GM12892 (cell line): ENCODE measurements around the gene GJB3.

Source experiments
- DNase-seq: peaks from one replicate; pipeline ENCODE4 v3.0.0; 2011; ENCODE audit not compliant: insufficient read length
- FAIRE-seq: peaks from 2 replicates; lab custom pipeline; 2011; peaks lifted over from hg19 to GRCh38; lab: Jason Lieb, UNC
- POLR2A ChIP-seq: IDR thresholded peaks from 2 replicates; pipeline ENCODE4 v1.6.1; 2011; ENCODE audit warnings: low read depth, low read length, control low read depth
- POLR2AphosphoS5 ChIP-seq: IDR thresholded peaks from 2 replicates; pipeline ENCODE4 v1.6.1; 2011; ENCODE audit warnings: low read depth, low read length, control low read depth
- TAF1 ChIP-seq: IDR thresholded peaks from 2 replicates; pipeline ENCODE4 v1.6.1; 2011; ENCODE audit warnings: low read depth, mild to moderate bottlenecking, control low read depth, low read length, borderline replicate concordance

GJB3 gene

DNA sequence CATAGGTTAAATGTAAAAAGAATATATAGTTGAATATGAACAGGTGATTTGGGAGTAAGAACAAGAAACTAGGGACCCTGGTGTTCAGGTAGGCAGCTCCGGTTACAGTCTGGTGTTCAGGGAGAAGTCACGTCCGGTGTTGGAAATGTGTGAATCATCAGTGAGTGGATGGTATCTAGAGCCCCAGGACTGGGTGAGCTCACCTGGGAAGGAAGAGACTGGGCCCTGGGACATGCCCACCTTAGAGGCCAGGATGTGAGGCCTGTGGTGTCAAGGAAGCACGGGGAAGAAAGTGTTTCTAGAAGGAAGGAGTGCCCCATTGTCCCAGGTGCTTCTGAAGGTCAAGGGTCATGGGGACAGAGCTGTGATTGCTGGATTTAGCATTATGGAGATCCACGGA, 1.5 kb upstream of the GJB3 start:
- FAIRE-seq, result no peak
- DNase-seq, result no peak
- no peak for TF ChIP-seq TAF1
- no peak for TF ChIP-seq POLR2AphosphoS5
- TF ChIP-seq POLR2A, result no peak

DNA sequence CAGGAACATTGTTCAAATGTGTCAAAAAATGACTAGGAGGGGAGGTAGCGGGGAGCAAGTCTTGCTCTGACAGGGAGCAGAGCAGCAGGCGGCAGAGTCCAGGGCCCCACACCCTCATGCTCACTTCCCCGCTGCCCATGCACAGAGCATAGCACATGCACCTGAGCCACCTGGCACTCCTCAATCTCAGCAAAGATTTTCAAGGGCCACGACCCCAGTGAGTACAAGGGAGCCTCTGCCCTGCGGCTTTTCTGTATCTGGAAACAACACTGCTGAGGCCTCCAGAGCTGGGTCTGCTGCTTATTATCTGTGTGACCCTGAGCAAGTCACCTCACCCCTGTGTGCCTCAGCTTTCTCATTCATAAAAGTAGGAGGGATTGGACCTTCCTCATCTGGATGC, 1.1 kb upstream of the GJB3 start:
- TF ChIP-seq POLR2AphosphoS5 (no peak), POLR2A (no peak), TAF1 (no peak)
- DNase-seq (no peak), FAIRE-seq (no peak)

DNA sequence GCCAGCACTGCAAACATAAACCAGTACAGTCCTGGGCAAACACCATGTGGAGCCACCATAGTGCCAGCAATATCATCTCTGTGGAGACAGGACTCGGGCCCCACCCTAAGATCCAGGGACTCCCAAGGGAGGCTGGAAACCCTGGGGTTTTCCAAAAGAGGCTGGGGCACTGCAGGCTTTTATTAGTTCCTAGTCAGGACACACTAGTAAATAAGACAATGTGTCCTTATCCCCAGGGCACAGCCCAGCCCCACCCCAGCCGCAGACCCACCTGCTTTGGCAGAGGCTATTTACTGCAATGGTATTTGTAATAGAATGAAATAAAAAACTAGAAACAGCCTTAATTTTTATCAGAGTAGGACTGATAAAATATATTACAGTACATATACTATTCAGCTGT, 486 bp upstream of the GJB3 start:
- DNase-seq, result no peak
- no peak for FAIRE-seq
- TF ChIP-seq TAF1 (no peak), POLR2AphosphoS5 (no peak), POLR2A (no peak)

DNA sequence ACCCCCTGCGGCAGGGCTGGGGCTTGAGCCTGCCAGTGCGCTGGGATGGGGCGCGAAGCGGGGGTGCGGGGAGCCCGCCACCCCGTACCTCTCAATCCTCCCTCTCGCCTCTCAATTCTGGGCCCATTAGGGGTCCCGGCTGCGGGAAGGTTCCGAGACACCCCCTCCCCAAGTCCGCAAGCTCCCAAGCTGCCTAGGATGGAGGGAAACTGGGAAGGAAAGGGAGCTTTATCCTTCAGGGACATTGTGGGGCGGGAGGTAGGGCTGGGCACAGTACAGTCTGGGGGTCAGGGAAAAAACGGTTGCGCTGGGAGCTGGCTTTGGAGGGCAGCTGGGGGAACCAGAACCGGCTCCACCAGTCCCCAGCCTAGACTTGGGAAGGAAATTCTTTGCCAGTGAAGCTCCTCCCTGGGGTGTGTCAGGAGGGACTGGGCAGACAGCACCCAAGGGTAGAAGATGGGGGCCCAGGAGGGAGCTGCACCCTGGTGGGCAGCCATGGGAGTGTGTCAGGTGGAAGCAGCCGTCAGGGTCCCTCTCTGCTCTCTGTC, 904 bp downstream of the GJB3 start:
- DNase-seq (no peak), FAIRE-seq (no peak)
- TF ChIP-seq POLR2AphosphoS5 (no peak), TAF1 (no peak), POLR2A (no peak)

DNA sequence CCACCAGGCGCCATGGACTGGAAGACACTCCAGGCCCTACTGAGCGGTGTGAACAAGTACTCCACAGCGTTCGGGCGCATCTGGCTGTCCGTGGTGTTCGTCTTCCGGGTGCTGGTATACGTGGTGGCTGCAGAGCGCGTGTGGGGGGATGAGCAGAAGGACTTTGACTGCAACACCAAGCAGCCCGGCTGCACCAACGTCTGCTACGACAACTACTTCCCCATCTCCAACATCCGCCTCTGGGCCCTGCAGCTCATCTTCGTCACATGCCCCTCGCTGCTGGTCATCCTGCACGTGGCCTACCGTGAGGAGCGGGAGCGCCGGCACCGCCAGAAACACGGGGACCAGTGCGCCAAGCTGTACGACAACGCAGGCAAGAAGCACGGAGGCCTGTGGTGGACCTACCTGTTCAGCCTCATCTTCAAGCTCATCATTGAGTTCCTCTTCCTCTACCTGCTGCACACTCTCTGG, 3.8 kb downstream of the GJB3 start:
- TF ChIP-seq POLR2A, result no peak
- TF ChIP-seq POLR2AphosphoS5, result no peak
- no peak for TF ChIP-seq TAF1
- no peak for DNase-seq

DNA sequence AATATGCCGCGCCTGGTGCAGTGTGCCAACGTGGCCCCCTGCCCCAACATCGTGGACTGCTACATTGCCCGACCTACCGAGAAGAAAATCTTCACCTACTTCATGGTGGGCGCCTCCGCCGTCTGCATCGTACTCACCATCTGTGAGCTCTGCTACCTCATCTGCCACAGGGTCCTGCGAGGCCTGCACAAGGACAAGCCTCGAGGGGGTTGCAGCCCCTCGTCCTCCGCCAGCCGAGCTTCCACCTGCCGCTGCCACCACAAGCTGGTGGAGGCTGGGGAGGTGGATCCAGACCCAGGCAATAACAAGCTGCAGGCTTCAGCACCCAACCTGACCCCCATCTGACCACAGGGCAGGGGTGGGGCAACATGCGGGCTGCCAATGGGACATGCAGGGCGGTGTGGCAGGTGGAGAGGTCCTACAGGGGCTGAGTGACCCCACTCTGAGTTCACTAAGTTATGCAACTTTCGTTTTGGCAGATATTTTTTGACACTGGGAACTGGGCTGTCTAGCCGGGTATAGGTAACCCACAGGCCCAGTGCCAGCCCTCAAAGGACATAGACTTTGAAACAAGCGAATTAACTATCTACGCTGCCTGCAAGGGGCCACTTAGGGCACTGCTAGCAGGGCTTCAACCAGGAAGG, 4.3 kb downstream of the GJB3 start:
- TF ChIP-seq POLR2A, result no peak
- no peak for TF ChIP-seq TAF1
- TF ChIP-seq POLR2AphosphoS5, result no peak
- FAIRE-seq, result no peak

More for the DNA sequence above, 3.8 kb downstream of the GJB3 start:
- FAIRE-seq, result no peak

DNA sequence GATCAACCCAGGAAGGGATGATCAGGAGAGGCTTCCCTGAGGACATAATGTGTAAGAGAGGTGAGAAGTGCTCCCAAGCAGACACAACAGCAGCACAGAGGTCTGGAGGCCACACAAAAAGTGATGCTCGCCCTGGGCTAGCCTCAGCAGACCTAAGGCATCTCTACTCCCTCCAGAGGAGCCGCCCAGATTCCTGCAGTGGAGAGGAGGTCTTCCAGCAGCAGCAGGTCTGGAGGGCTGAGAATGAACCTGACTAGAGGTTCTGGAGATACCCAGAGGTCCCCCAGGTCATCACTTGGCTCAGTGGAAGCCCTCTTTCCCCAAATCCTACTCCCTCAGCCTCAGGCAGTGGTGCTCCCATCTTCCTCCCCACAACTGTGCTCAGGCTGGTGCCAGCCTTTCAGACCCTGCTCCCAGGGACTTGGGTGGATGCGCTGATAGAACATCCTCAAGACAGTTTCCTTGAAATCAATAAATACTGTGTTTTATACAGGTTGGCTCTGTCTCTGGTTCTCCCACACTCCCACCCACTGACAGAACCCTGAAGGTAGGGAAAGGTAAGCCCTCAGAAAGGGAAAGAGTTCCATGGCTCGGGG, 5.0 kb downstream of the GJB3 start:
- TF ChIP-seq TAF1, result no peak
- TF ChIP-seq POLR2AphosphoS5, result no peak
- TF ChIP-seq POLR2A, result no peak
- DNase-seq, result no peak
- no peak for FAIRE-seq

More for the DNA sequence above, 4.3 kb downstream of the GJB3 start:
- no peak for DNase-seq

DNA sequence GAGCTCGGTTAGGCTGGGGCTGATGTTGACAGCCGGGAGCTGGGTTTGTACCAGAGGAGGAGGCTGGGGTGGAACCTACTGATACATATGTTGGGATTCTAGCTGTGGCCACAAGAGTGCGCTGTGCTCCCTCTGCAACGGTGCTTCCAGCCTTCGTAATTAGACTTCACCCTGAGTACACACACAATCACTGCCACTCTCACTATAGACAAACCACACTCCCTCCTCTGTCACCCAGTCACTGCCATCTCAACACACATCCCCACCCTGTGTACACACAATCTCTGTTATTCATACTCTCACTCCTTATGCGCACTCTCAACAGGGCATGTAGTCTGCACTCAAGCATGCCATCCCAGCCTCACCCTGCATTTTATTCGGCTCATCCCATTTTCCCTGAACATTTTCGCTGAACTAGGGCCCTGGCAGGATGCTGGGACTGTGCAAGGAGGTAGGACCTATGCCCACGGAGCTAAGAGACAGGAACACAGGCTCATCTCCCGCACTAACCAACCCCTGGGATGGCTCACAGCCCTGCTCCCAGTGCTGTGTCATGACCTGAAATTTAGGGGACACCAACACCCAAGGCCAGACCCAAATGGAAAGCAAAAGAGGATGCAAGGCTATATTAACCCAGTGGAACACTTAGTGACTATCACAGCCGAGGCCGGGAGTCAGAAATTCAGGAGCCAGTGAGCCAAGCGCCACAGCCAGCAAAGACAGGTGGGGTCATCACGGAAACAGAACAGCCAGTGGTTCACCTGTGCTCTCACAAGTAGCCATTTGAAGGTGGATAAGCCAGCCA, 5.7 kb downstream of the GJB3 start:
- DNase-seq (peak; percentile 67), FAIRE-seq (peak; percentile 90)
- TF ChIP-seq POLR2AphosphoS5 (no peak), TAF1 (no peak), POLR2A (no peak)

DNA sequence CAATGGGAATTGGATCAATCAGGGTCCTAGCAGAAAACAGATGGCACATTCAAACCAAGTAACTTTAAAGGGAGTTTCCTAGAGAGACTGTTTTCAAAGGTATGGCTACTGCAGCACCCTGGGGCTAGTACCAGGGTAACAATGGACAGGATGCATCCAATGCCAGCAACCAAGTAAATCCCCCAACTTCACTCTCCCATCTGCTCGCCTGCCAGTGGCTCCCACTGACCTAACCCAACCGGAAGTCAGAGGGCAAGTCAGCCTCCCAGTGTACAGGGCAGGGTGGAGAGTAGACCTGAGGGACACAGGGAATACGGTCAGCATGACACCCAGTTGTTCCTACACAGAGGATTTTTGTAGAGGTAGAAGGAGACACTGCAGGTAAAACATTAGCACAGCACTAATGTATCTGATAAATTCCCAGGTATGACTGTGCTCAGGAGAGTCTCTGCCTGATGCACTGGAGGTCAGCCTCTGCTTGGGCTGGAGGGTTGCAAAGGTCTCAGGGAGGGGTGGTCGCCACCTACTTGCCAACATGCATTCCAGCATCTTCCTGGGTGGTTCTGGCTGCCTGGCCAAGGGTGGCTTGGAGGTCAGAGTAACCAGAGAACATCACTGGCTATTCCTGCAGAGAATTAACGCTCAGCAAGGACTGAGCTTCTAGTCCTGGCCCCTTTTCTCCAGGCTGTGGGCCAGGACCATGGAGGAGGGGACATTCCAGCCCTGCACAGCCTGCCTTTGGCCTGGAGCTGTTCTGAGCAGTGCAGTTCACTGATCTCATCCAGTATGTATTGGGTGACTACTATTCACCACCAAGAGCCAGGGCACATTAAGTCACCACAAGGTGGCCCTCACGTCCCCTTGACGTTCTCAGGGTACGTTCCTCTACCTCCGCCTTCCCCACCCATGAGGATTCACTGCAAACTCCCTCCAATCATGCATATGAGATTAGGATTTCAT, 6.7 kb downstream of the GJB3 start:
- FAIRE-seq (no peak), DNase-seq (no peak)

DNA sequence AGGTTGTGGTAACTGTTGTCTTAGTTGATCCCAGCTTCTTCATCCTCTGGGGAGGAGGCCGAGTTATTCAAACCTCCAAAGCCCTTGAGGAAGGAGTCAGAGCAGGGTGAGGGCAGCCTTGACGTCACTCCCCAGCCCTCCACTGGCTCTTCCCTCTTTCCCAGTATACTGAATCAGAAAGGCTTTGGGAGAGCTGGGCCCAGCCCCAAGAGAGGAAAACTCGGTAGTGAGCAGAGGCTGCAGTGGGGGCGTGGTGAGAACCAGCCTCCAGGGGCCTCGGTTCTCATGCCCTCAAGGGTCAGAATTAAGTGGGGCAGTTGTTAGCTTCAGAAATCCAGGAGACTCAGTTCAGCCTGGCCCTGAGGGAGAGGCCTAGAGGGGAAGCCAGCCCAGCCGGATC, 10.0 kb downstream of the GJB3 start:
- DNase-seq, result no peak
- FAIRE-seq, result no peak
- TF ChIP-seq TAF1 (no peak), POLR2AphosphoS5 (no peak), POLR2A (no peak)

More for the DNA sequence above, 6.7 kb downstream of the GJB3 start:
- TF ChIP-seq POLR2AphosphoS5 (no peak), POLR2A (no peak), TAF1 (no peak)

DNA sequence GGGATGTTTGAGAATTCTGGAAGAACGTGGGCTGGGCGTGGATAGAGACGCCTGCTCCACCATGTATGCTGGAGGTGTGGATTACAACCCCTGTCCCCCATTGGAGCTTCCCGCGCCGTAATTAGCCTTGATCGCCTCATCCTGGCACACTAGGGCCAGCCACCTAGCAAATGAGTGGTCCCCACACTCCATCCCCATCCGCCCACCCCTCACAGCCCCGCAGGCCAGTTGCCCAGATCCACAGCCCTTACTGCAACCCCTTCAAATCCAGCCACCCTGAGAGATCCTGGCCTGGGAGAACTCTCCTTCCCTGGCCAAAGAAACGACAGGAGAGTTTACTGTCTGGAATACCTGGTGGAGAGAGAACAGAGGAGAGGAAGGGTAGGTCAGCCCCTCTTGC, 11.4 kb downstream of the GJB3 start:
- FAIRE-seq (no peak), DNase-seq (no peak)
- TF ChIP-seq POLR2A, result no peak
